MCF 10A (cell line): ENCODE results near the gene NKAIN4. TPM values are rescaled to one million over a fixed set of nuclear protein-coding genes. Genes with fewer than 3 reads are reported as not detected.
A peak's percentile ranks its signal among the peaks of the same experiment; 100 is the strongest.

Experiments used
- Bru-seq: library from RNA; stranded (reverse); fragments of 400-500 nt; gene quantifications from one replicate; lab custom pipeline; 2021; lab: Mats Ljungman, UMichigan
- BruChase-seq, 2 experiments: library from RNA; stranded (reverse); fragments of 400-500 nt; gene quantifications; one replicate each; lab custom pipeline; 2021; lab: Mats Ljungman, UMichigan
- BruUV-seq: library from RNA; stranded (reverse); fragments of 400-500 nt; replicated peaks from 2 replicates; lab custom pipeline; 2021; lab: Mats Ljungman, UMichigan
- CTCF ChIA-PET: fragments of 300-600 bp; sonication (Branson Sonifier 250); formaldehyde crosslinking; extraction: SDS; loops from one replicate; lab custom pipeline; 2021; ENCODE audit warnings: antibody characterized with exemption, inconsistent platforms; lab: Yijun Ruan, JAX
- POLR2A ChIA-PET: fragments of 300-600, 350-650 bp; sonication (Branson Sonifier 250); formaldehyde crosslinking; extraction: SDS; loops from one replicate; lab custom pipeline; 2020; ENCODE audit warnings: antibody characterized with exemption, inconsistent platforms; lab: Yijun Ruan, JAX
- DNase-seq: peaks from one replicate; pipeline ENCODE4 v3.0.0-alpha.2; 2018; ENCODE audit not compliant: unreplicated experiment
- H3K27ac Mint-ChIP-seq: one replicate; pipeline ENCODE4 v1.8.0; 2022; ENCODE audit warnings: mild to moderate bottlenecking, low read depth, mixed read lengths; ENCODE audit not compliant: unreplicated experiment
- H3K27me3 Mint-ChIP-seq: one replicate; pipeline ENCODE4 v1.8.0; 2022; ENCODE audit warnings: mixed read lengths; ENCODE audit not compliant: insufficient read depth, unreplicated experiment
- H3K36me3 Mint-ChIP-seq: one replicate; pipeline ENCODE4 v1.8.0; 2022; ENCODE audit warnings: mild to moderate bottlenecking, moderate library complexity, mixed read lengths; ENCODE audit not compliant: insufficient read depth, unreplicated experiment
- H3K4me1 Mint-ChIP-seq: one replicate; pipeline ENCODE4 v1.8.0; 2022; ENCODE audit warnings: mixed read lengths; ENCODE audit not compliant: insufficient read depth, unreplicated experiment
- H3K4me3 Mint-ChIP-seq: one replicate; pipeline ENCODE4 v1.8.0; 2022; ENCODE audit warnings: mild to moderate bottlenecking, moderate library complexity, mixed read lengths; ENCODE audit not compliant: unreplicated experiment
- H3K9me3 Mint-ChIP-seq: one replicate; pipeline ENCODE4 v1.8.0; 2022; ENCODE audit warnings: mixed read lengths; ENCODE audit not compliant: unreplicated experiment
- CTCF ChIP-seq: fragments of 200-600 bp; IDR thresholded peaks from one replicate; pipeline ENCODE4 v1.8.0; 2022; ENCODE audit warnings: antibody characterized with exemption, mild to moderate bottlenecking; ENCODE audit not compliant: unreplicated experiment
- intact Hi-C: fragments of 100-400 bp; cut with micrococcal nuclease; formaldehyde crosslinking; loops from 2 replicates; pipeline ENCODE4 v1.14.1; 2022
- long read RNA-seq: library from polyadenylated mRNA; stranded (forward); transcript quantifications from one replicate; pipeline ENCODE4 v2.0.0, GENCODE V29; 2022
- total RNA-seq: library from RNA; stranded (reverse); gene quantifications from 2 replicates; pipeline ENCODE4 v1.2.3, GENCODE V29; 2022

The NKAIN4 gene
- total RNA-seq (not detected in 2 replicates), Bru-seq, nascent RNA (percentile 18 among the genes with signal in this experiment), BruChase-seq, experiment 1, labeled RNA remaining after a 6-hour chase (percentile 37 among the genes with signal in this experiment), BruChase-seq, experiment 2, labeled RNA remaining after a 2-hour chase (percentile 21 among the genes with signal in this experiment)
- long read RNA-seq: 0 reads

DNA sequence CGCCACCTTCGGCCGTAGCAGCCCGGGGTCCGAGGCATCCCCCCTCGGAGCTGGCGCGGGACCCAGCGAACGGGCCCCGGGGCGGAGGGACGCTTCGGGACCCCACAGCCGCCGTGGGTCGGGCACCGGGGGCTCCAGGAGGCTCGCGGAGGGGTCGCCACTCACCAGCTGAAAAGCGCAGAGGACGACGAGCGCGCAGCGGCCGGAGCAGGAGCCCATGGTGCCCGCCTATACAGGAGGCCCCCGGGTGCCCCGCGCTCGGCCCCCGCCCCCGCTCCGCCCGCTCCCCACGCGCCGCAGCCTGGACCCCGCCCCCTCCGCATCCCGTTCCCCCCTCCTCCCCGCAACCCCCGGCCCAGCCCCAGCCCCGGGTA lies at the start of gene NKAIN4:
TSS of gene NKAIN4 (minus strand) at position 232 of the 374 bp plus-strand sequence. CDS start at position 219, 13 bp downstream.
- Mint-ChIP-seq H3K27ac (peak within 1 kb of the TSS; percentile 89), H3K36me3 (no peaks in the 10 kb centered on the region), H3K27me3 (peaks cover 39% of the 10 kb centered on the region), H3K4me3 (no peak within 1 kb of the TSS), H3K9me3 (peaks cover 7% of the 10 kb centered on the region), H3K4me1 (peaks cover 27% of the 10 kb centered on the region)
- CTCF ChIA-PET: interaction anchor here (7.1 kb wide), 1 partner anchor 30 kb away, joined by 45 read pairs; no protein-coding TSS in a partner anchor
- POLR2A ChIA-PET: interaction anchor here (0.6 kb wide), 2 partner anchors 25 to 726 kb away, joined by 3 read pairs; no protein-coding TSS in a partner anchor
- DNase-seq: no peak
- intact Hi-C loops: no loop called here
- TF ChIP-seq CTCF: no peak
- no TSS peak for BruUV-seq

DNA sequence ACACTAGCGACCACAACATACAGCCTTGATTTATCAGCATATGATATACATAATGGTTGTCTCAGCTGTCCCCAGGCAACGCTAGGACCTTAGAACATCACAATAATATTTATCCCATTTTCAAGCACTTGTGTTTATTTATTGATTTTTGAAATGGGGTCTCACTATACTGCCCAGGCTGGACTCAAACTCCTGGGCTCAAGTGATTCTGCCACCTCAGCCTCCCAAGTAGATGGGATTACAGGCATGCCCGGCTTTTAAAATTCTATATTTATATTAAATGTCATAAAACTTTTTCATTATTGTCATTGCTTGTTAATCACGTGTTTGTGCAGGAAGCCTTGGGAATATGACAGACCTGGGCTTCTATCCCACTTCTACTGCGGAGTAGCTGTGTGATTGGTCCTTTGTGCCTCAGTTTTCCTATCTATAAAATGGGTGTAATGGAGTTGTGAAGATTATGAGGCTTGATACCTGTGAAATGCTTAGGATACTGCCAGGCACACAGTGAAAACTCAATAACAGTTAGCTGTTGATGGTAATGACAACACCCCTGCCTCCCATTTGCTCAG lies 48.9 kb upstream of the NKAIN4 start:
- DNase-seq: no peak
- no peak for TF ChIP-seq CTCF
- H3K36me3 Mint-ChIP-seq: no peaks in the 10 kb centered on the region
- H3K4me1 Mint-ChIP-seq: no peaks in the 10 kb centered on the region
- ChIA-PET POLR2A (no interaction called here), CTCF (no interaction called here)
- H3K9me3 Mint-ChIP-seq: peaks cover 8% of the 10 kb centered on the region
- no peak overlapping the region for H3K27ac Mint-ChIP-seq
- no peak overlapping the region for H3K4me3 Mint-ChIP-seq
- intact Hi-C loops: no loop called here
- BruUV-seq: no TSS peak
- H3K27me3 Mint-ChIP-seq: peaks cover 41% of the 10 kb centered on the region

DNA sequence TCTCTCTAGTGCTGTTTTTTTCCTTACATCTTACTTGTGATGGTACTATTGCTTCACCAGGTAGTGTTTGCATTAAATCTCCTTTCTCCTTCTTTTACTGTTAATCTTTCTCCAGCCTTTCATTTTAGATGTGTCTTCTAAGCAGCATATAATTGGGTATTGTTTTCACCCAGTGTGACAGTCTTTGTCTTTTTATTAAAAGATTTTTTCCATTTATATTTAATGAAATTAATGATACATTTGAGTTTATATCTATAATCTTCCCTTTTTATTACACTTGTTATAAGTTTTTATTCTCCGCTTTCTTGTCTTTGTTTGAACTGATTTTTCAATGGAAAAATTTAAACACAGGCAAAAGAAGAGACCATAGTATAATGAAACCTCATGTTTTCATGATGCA lies 47.4 kb upstream of the NKAIN4 start:
- H3K27ac Mint-ChIP-seq: no peak overlapping the region
- DNase-seq: no peak
- H3K9me3 Mint-ChIP-seq: peaks cover 8% of the 10 kb centered on the region
- H3K4me3 Mint-ChIP-seq: no peak overlapping the region
- TF ChIP-seq CTCF: no peak
- H3K36me3 Mint-ChIP-seq: no peaks in the 10 kb centered on the region
- no TSS peak for BruUV-seq
- no peaks in the 10 kb centered on the region for H3K4me1 Mint-ChIP-seq
- ChIA-PET CTCF (interaction anchor here (0.6 kb wide), 1 partner anchor 57 kb away, joined by 3 read pairs; no protein-coding TSS in a partner anchor), POLR2A (no interaction called here)
- H3K27me3 Mint-ChIP-seq: peaks cover 41% of the 10 kb centered on the region
- intact Hi-C loops: no loop called here

DNA sequence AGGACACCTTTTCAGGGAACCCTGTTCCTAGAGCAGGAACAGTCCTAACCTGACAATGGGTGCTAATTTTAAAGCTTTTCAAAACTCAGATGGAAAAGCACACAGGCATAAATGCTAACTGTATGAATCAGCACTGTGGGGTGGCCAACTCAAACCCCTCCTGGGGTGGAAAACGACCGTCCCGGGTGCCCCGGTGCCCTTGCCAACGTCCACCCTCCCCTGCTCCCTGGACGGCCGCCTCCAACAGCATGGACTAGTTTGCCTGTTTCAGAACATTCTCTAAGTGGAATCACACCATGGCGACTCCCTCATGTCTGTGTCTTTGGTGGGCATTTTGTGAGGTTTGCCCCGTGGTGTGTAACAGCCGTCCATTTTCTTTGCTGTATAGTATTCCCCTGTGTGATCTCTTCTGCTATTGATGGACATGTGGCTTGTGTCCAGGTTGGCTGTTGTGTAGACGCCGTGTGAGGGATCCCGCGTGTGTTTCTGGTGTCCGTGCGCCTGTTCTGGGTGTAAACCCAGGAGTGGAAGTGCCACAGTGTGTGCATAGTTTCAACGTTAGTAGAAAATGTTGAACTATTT lies 44.6 kb upstream of the NKAIN4 start:
- intact Hi-C loops: no loop called here
- Mint-ChIP-seq H3K4me3 (no peak overlapping the region), H3K27me3 (peaks cover 57% of the 10 kb centered on the region), H3K9me3 (peaks cover 8% of the 10 kb centered on the region), H3K4me1 (no peaks in the 10 kb centered on the region), H3K36me3 (no peaks in the 10 kb centered on the region), H3K27ac (no peak overlapping the region)
- TF ChIP-seq CTCF: no peak
- DNase-seq: no peak
- ChIA-PET POLR2A (no interaction called here), CTCF (interaction anchor here (1.1 to 1.4 kb wide), 2 partner anchors 12 to 75 kb away, joined by 3 to 5 read pairs; no protein-coding TSS in a partner anchor)
- no TSS peak for BruUV-seq
